Testis (tissue), 2 donors: Measurements from ENCODE around the gene PHYH.

Experiments
- POLR2A ChIP-seq: fragments of 450-650 bp; IDR thresholded peaks from one replicate; pipeline ENCODE4 v1.6.1; 2017; ENCODE audit warnings: antibody characterized with exemption, mild to moderate bottlenecking, moderate library complexity
- TF ChIP-seq, protein P1 (sequence below), 3 experiments: fragments of 450-650 bp in 2 of 3; fragments of 200-600 bp in 1 of 3; sonication (generic) in 1 of 3; IDR thresholded peaks; one replicate each; pipeline ENCODE4 v1.5.1; 2016 to 2019; ENCODE audit warnings: antibody characterized with exemption in 3 of 3, mild to moderate bottlenecking in 2 of 3, moderate library complexity in 1 of 3

GRCh38 chr10:13294784-13295183 lies 5.1 kb downstream of the PHYH start:
- TF ChIP-seq, protein P1, sequence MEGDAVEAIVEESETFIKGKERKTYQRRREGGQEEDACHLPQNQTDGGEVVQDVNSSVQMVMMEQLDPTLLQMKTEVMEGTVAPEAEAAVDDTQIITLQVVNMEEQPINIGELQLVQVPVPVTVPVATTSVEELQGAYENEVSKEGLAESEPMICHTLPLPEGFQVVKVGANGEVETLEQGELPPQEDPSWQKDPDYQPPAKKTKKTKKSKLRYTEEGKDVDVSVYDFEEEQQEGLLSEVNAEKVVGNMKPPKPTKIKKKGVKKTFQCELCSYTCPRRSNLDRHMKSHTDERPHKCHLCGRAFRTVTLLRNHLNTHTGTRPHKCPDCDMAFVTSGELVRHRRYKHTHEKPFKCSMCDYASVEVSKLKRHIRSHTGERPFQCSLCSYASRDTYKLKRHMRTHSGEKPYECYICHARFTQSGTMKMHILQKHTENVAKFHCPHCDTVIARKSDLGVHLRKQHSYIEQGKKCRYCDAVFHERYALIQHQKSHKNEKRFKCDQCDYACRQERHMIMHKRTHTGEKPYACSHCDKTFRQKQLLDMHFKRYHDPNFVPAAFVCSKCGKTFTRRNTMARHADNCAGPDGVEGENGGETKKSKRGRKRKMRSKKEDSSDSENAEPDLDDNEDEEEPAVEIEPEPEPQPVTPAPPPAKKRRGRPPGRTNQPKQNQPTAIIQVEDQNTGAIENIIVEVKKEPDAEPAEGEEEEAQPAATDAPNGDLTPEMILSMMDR (IDR thresholded peaks at IDR 0.05) = no peak
- TF ChIP-seq POLR2A = no peak
